Measurements from ENCODE around the gene PKMYT1.

DNA sequence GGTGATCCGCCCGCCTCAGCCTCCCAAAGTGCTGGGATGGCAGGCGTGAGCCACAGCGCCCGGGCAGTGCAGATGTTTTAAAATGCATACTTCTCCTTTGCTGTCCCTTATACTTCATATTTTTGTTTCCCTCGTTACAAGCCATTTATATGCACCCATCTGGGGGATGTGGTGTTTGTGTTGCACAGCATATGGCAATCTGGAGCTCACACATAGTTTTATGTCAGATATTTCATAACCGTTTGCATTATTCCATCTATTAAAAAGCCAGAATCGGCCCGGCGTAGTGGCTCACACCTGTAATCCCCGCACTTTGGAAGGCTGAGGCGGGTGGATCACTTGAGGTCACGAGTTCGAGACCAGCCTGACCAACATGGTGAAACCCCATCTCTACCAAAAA, 56.8 kb downstream of the PKMYT1 start:
- TF ChIP-seq CTCF (IDR thresholded peaks at IDR 0.05) (no peak), POLR2A (IDR thresholded peaks at IDR 0.05) (no peak)

Measured in thyroid gland (tissue), 4 donors.